Endothelial cell of umbilical vein (primary cell): ENCODE measurements around the gene PRSS56. TPM values are rescaled to one million over a fixed set of nuclear protein-coding genes. Genes with fewer than 3 reads are reported as not detected.
"Not testable (repeated sequence)": the region's sequence is repeated elsewhere in the genome, so short reads cannot be mapped to it uniquely, and the experiment has no call there.

Experiments used
- BruUV-seq: library from RNA; stranded (reverse); fragments of 400-500 nt; replicated peaks from 2 replicates; lab custom pipeline; 2021; lab: Mats Ljungman, UMichigan
- CTCF ChIA-PET: fragments of 300-600, 350-600 bp; sonication (Branson Sonifier 250); formaldehyde crosslinking; loops from one replicate; lab custom pipeline; 2021; ENCODE audit warnings: antibody characterized with exemption, inconsistent platforms; lab: Charles Lee
- POLR2A ChIA-PET: fragments of 300-600, 350-600 bp; sonication (Branson Sonifier 250); formaldehyde crosslinking; loops from one replicate; lab custom pipeline; 2021; ENCODE audit warnings: antibody characterized with exemption, inconsistent platforms; lab: Charles Lee
- DNase-seq: peaks from one replicate; pipeline ENCODE4 v3.0.0-alpha.2; 2011; ENCODE audit warnings: low read depth, low spot score
- FAIRE-seq: peaks from 2 replicates; lab custom pipeline; 2011; peaks lifted over from hg19 to GRCh38; lab: Jason Lieb, UNC
- H2AFZ ChIP-seq: 2 replicates; pipeline ENCODE4 v1.6.0; 2012; ENCODE audit warnings: low read depth, low read length, control low read depth, inconsistent platforms
- H3K27ac ChIP-seq: 2 replicates; pipeline ENCODE4 v1.5.1; 2011; ENCODE audit warnings: low read depth, mild to moderate bottlenecking, control low read depth, low read length, moderate library complexity; ENCODE audit not compliant: insufficient read depth
- H3K27me3 ChIP-seq, 2 experiments: 2 replicates each; pipeline versions ENCODE4 v1.6.0 to v1.6.1; 2011; ENCODE audit warnings: low read length in 2 of 2, mixed read lengths in 1 of 2; ENCODE audit not compliant: control insufficient read depth in 2 of 2, insufficient read depth in 2 of 2
- H3K36me3 ChIP-seq, 2 experiments: 2 replicates in 1 of 2; 3 replicates in 1 of 2; pipeline ENCODE4 v1.5.1; 2011; ENCODE audit warnings: low read length in 2 of 2, mild to moderate bottlenecking in 1 of 2, moderate library complexity in 1 of 2; ENCODE audit not compliant: control insufficient read depth in 2 of 2, insufficient read depth in 2 of 2; ENCODE audit errors: extremely low read depth in 1 of 2
- H3K4me1 ChIP-seq: 3 replicates; pipeline ENCODE4 v1.5.1; 2011; ENCODE audit warnings: mild to moderate bottlenecking, low read length; ENCODE audit not compliant: control insufficient read depth, insufficient read depth; ENCODE audit errors: extremely low read depth
- H3K4me2 ChIP-seq: 2 replicates; pipeline ENCODE4 v1.6.1; 2011; ENCODE audit warnings: low read length, control low read depth, mixed read lengths; ENCODE audit not compliant: insufficient read depth
- H3K4me3 ChIP-seq, 3 experiments: fragments of 200-600 bp in 1 of 3; sonication (generic), shearing (Covaris generic) in 1 of 3; replicated peaks in 1 of 3; 2 replicates each; pipeline ENCODE4 v1.5.1; 2011 to 2016; ENCODE audit warnings: control low read depth in 3 of 3, low read length in 3 of 3, mild to moderate bottlenecking in 2 of 3, inconsistent platforms in 1 of 3, low read depth in 1 of 3, moderate library complexity in 1 of 3; ENCODE audit not compliant: insufficient read depth in 1 of 3
- H3K79me2 ChIP-seq: 2 replicates; pipeline ENCODE4 v1.6.0; 2012; ENCODE audit warnings: low read length, inconsistent platforms; ENCODE audit not compliant: control insufficient read depth, insufficient read depth
- H3K9ac ChIP-seq: replicated peaks from 2 replicates; pipeline ENCODE3; 2011; ENCODE audit warnings: low read length, control low read depth; ENCODE audit not compliant: insufficient read depth; ENCODE audit errors: extremely low read depth
- H3K9me1 ChIP-seq: replicated peaks from 3 replicates; pipeline ENCODE4 v1.6.0; 2011; ENCODE audit warnings: mild to moderate bottlenecking, low read length; ENCODE audit not compliant: control insufficient read depth, insufficient read depth; ENCODE audit errors: extremely low read depth
- H3K9me3 ChIP-seq: replicated peaks from 2 replicates; pipeline ENCODE4 v1.5.1; 2012; ENCODE audit warnings: low read length, inconsistent platforms; ENCODE audit not compliant: control insufficient read depth, insufficient read depth
- H4K20me1 ChIP-seq: replicated peaks from 2 replicates; pipeline ENCODE3; 2011; ENCODE audit warnings: mild to moderate bottlenecking, low read length; ENCODE audit not compliant: control insufficient read depth, insufficient read depth; ENCODE audit errors: extremely low read depth
- EZH2 ChIP-seq: IDR thresholded peaks from 2 replicates; pipeline ENCODE4 v1.6.1; 2012; ENCODE audit warnings: borderline replicate concordance, low read depth, mild to moderate bottlenecking, moderate library complexity, low read length, inconsistent platforms; ENCODE audit not compliant: severe bottlenecking
- FOS ChIP-seq: IDR thresholded peaks from 2 replicates; pipeline ENCODE4 v1.6.1; 2011; ENCODE audit warnings: mild to moderate bottlenecking, low read length, moderate library complexity, borderline replicate concordance; ENCODE audit not compliant: insufficient read depth
- GATA2 ChIP-seq: IDR thresholded peaks from 2 replicates; pipeline ENCODE4 v1.7.0; 2011; ENCODE audit warnings: low read depth, mild to moderate bottlenecking, moderate library complexity, mixed read lengths, low read length; ENCODE audit not compliant: insufficient read length, insufficient read depth
- JUN ChIP-seq: IDR thresholded peaks from 2 replicates; pipeline ENCODE4 v1.6.1; 2011; ENCODE audit warnings: borderline replicate concordance, low read depth; ENCODE audit not compliant: insufficient read length, insufficient read depth
- MAX ChIP-seq: IDR thresholded peaks from 2 replicates; pipeline ENCODE4 v1.6.1; 2011; ENCODE audit not compliant: insufficient read depth, insufficient read length
- MYC ChIP-seq: IDR thresholded peaks from one replicate; pipeline ENCODE4 v1.6.1; 2011; ENCODE audit warnings: mild to moderate bottlenecking, low read depth, low read length
- POLR2A ChIP-seq: IDR thresholded peaks from 2 replicates; pipeline ENCODE4 v1.6.1; 2012; ENCODE audit warnings: low read depth, mild to moderate bottlenecking, control low read depth, low read length
- POLR2AphosphoS5 ChIP-seq: IDR thresholded peaks from 2 replicates; pipeline ENCODE4 v1.6.1; 2012; ENCODE audit warnings: low read depth, mild to moderate bottlenecking, control low read depth, low read length, moderate library complexity; ENCODE audit not compliant: insufficient read depth
- dilution Hi-C: fragments of 300-500 bp; cut with MboI; formaldehyde crosslinking; loops from one replicate; pipeline ENCODE4 v1.15.0; 2019; ENCODE audit warnings: low sequenced_read_pairs; ENCODE audit not compliant: extremely low pct_ligation_motif_present
- intact Hi-C: fragments of 100-400 bp; cut with micrococcal nuclease; formaldehyde crosslinking; loops from one replicate; pipeline ENCODE4 v1.10.0; 2022
- polyA plus RNA-seq, 4 experiments: library from polyadenylated mRNA; depleted of rRNA in 3 of 4; stranded (reverse) in 3 of 4; unstranded in 1 of 4; fragments of >200 nt; gene quantifications; 2 replicates each; pipeline versions ENCODE4 v1.2.1 to v1.2.3, GENCODE V29; 2011 to 2012; ENCODE audit warnings: missing spikeins in 1 of 4
- total RNA-seq: library from RNA; stranded (reverse); gene quantifications from 2 replicates; pipeline ENCODE4 v1.2.3, GENCODE V29; 2021
- TF ChIP-seq, protein P1 (sequence below), 2 donors: IDR thresholded peaks; 1 replicate in 1 of 2; 2 replicates in 1 of 2; pipeline ENCODE4 v1.5.1; 2011; ENCODE audit warnings: low read length in 2 of 2, mild to moderate bottlenecking in 2 of 2, moderate library complexity in 2 of 2, control low read depth in 1 of 2, inconsistent platforms in 1 of 2, low read depth in 1 of 2; ENCODE audit not compliant: insufficient read depth in 1 of 2; ENCODE audit errors: extremely low read depth in 1 of 2

PRSS56 gene
- total and polyA plus RNA-seq, 2 donors (not counting 3 experiments of a cell fraction or from before 2014, with no cell fraction given): not detected

GRCh38 chr2:232532419-232532818, 12.2 kb downstream of the PRSS56 start:
- intact Hi-C loops: no loop called here
- FAIRE-seq (no peak), DNase-seq (no peak)
- H3K4me2 ChIP-seq: no peak overlapping the region
- no peaks in the 10 kb centered on the region for H3K4me1 ChIP-seq
- dilution Hi-C loops: no loop called here
- H2AFZ ChIP-seq: no peak overlapping the region
- H3K9me3 ChIP-seq: no peaks in the 10 kb centered on the region
- H3K27ac ChIP-seq: no peak overlapping the region
- TF ChIP-seq, protein P1, sequence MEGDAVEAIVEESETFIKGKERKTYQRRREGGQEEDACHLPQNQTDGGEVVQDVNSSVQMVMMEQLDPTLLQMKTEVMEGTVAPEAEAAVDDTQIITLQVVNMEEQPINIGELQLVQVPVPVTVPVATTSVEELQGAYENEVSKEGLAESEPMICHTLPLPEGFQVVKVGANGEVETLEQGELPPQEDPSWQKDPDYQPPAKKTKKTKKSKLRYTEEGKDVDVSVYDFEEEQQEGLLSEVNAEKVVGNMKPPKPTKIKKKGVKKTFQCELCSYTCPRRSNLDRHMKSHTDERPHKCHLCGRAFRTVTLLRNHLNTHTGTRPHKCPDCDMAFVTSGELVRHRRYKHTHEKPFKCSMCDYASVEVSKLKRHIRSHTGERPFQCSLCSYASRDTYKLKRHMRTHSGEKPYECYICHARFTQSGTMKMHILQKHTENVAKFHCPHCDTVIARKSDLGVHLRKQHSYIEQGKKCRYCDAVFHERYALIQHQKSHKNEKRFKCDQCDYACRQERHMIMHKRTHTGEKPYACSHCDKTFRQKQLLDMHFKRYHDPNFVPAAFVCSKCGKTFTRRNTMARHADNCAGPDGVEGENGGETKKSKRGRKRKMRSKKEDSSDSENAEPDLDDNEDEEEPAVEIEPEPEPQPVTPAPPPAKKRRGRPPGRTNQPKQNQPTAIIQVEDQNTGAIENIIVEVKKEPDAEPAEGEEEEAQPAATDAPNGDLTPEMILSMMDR (IDR thresholded peaks at IDR 0.05; ENCODE audit: extremely low read depth in 1 of 2, insufficient read depth in 1 of 2, low read depth in 1 of 2, low read length in 2 of 2): no peak
- TF ChIP-seq POLR2A (no peak), JUN (no peak), MAX (no peak), GATA2 (no peak), FOS (no peak), POLR2AphosphoS5 (no peak), MYC (no peak), EZH2 (no peak)
- BruUV-seq: no TSS peak
- H3K79me2 ChIP-seq: no peaks in the 10 kb centered on the region
- peaks cover 0 to 2% of the 10 kb centered on the region in 2 experiments for H3K27me3 ChIP-seq
- ChIA-PET CTCF (interaction anchor here (1.5 kb wide), 1 partner anchor 205 kb away, joined by 4 read pairs; no protein-coding TSS in a partner anchor), POLR2A (interaction anchor here (1.2 kb wide), 1 partner anchor 18 kb away, joined by 3 read pairs; the partner anchor contains the start of genes EIF4E2 and TIGD1)
- H3K36me3 ChIP-seq: no peaks in the 10 kb centered on the region
- H4K20me1 ChIP-seq: no peaks in the 10 kb centered on the region
- no peaks in the 10 kb centered on the region for H3K9me1 ChIP-seq
- H3K9ac ChIP-seq: no peak overlapping the region
- no peak overlapping the region for H3K4me3 ChIP-seq

GRCh38 chr2:232532821-232533220, 12.6 kb downstream of the PRSS56 start:
- H3K27me3 ChIP-seq, DNase-seq, H4K20me1 ChIP-seq, H3K27ac ChIP-seq, POLR2A ChIA-PET, dilution Hi-C loops, BruUV-seq, H3K4me1 ChIP-seq, H3K79me2 ChIP-seq, H2AFZ ChIP-seq, H3K4me3 ChIP-seq, FAIRE-seq, H3K9me1 ChIP-seq, H3K9me3 ChIP-seq, H3K9ac ChIP-seq, intact Hi-C loops, H3K4me2 ChIP-seq, H3K36me3 ChIP-seq: not testable (repeated sequence)
- CTCF ChIA-PET: interaction anchor here (1.5 kb wide), 1 partner anchor 206 kb away, joined by 4 read pairs; no protein-coding TSS in a partner anchor
